ENCODE data around the gene DCLK3.

GRCh38 chr3:36705015-36705414, 59.3 kb downstream of the DCLK3 start:
- no peak for TF ChIP-seq CTCF (IDR thresholded peaks at IDR 0.05)
- no peak for TF ChIP-seq USF2 (CRISPR knock-in tag; IDR thresholded peaks at IDR 0.05)
- TF ChIP-seq ESRRA (CRISPR knock-in tag; IDR thresholded peaks at IDR 0.05; ENCODE audit: borderline replicate concordance), result no peak
- no peak for TF ChIP-seq MAX (CRISPR knock-in tag; IDR thresholded peaks at IDR 0.05)

Data from WTC11 (cell line).